Fibroblast of pulmonary artery (primary cell): ENCODE results near the gene PFDN4.

Experiments
- DNase-seq: peaks from one replicate; pipeline ENCODE4 v3.0.0-alpha.2; 2010; ENCODE audit warnings: low read depth
- H3K4me3 ChIP-seq: replicated peaks from 2 replicates; pipeline ENCODE4 v1.5.1; 2011; ENCODE audit warnings: low read depth, mild to moderate bottlenecking, control low read depth, low read length, moderate library complexity
- TF ChIP-seq, protein P1 (sequence below): IDR thresholded peaks from 2 replicates; pipeline ENCODE4 v1.5.1; 2011; ENCODE audit warnings: mild to moderate bottlenecking, control low read depth, low read length, inconsistent platforms; ENCODE audit errors: missing control alignments

Gene PFDN4

DNA sequence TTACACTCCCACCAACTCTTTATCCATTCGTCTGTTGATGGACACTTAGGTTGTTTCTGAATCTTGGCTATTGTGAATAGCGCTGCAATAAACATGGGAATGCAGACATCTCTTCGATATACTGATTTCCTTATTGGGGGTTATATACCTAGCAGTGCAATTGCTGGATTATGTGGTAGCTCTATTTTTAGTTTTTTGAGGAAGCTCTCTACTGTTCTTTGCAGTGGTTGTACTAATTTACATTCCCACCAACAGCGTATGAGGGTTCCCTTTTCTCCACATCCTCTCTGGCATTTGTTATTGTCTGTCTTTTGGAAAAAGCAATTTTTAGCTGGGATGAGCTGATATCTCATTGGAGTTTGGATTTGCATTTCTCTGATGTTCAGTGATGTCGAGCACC lies 4.6 kb upstream of the PFDN4 start:
- DNase-seq: no peak
- no peak overlapping the region for H3K4me3 ChIP-seq
- TF ChIP-seq, protein P1, sequence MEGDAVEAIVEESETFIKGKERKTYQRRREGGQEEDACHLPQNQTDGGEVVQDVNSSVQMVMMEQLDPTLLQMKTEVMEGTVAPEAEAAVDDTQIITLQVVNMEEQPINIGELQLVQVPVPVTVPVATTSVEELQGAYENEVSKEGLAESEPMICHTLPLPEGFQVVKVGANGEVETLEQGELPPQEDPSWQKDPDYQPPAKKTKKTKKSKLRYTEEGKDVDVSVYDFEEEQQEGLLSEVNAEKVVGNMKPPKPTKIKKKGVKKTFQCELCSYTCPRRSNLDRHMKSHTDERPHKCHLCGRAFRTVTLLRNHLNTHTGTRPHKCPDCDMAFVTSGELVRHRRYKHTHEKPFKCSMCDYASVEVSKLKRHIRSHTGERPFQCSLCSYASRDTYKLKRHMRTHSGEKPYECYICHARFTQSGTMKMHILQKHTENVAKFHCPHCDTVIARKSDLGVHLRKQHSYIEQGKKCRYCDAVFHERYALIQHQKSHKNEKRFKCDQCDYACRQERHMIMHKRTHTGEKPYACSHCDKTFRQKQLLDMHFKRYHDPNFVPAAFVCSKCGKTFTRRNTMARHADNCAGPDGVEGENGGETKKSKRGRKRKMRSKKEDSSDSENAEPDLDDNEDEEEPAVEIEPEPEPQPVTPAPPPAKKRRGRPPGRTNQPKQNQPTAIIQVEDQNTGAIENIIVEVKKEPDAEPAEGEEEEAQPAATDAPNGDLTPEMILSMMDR: no peak

DNA sequence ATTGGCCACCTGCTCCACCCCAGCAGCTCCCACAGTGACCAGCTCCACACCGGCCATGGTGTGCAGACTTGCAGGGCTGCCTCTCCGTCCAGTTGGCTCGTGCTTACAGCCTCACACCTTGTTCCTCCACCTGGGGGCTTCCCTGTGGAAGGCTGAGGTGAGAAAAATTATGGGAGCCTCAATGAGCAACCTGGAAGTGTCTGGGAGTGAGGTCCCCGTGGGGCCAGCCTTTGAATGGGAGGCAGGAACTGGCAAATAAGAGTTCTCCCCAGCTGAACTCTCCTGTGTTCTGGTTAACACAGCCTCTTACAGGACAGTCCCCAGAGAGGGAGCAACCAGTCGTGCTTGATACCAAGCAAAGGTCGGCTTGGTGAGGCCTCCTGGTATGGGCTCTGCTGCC lies 3.8 kb upstream of the PFDN4 start:
- TF ChIP-seq, protein P1: no peak
- H3K4me3 ChIP-seq: no peak overlapping the region
- DNase-seq: no peak

DNA sequence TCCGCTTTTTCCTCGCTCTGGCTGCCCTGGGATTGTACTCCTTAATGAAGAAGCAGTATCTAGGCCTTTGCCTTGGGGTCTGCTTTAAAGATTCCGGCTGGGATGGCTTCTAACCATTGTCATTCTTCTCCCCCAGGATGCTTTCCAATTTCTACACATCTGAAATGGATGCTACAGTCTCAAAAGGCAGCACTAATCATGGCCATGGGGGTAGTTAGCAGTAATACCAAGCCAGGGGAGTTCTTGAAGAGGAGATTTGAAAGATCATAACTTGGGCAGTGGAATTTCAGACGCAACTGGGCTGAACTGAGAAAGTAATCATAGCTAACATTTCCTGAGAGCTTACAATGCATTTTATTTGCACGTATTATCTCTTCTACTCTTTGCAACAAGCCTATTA lies 3.4 kb upstream of the PFDN4 start:
- DNase-seq: no peak
- TF ChIP-seq, protein P1: no peak
- H3K4me3 ChIP-seq: no peak overlapping the region

DNA sequence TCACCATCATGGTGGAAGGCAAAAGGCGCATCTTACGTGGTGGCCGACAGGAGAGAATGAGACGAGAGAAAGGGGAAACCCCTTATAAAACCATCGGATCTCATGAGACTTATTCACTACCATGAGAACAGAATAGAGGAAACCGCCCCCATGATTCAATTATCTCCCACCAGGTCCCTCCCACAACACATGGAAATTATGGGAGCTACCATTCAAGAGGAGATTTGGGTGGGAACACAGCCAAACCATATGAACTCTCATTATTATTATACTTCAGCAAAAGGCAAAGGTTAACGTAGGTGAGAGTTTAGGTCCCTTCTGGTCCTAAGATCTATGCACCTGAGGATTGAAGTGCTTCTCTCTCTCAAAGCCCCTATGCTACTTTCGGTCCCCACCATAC lies 2.4 kb upstream of the PFDN4 start:
- TF ChIP-seq, protein P1: no peak
- H3K4me3 ChIP-seq: no peak overlapping the region
- DNase-seq: no peak

DNA sequence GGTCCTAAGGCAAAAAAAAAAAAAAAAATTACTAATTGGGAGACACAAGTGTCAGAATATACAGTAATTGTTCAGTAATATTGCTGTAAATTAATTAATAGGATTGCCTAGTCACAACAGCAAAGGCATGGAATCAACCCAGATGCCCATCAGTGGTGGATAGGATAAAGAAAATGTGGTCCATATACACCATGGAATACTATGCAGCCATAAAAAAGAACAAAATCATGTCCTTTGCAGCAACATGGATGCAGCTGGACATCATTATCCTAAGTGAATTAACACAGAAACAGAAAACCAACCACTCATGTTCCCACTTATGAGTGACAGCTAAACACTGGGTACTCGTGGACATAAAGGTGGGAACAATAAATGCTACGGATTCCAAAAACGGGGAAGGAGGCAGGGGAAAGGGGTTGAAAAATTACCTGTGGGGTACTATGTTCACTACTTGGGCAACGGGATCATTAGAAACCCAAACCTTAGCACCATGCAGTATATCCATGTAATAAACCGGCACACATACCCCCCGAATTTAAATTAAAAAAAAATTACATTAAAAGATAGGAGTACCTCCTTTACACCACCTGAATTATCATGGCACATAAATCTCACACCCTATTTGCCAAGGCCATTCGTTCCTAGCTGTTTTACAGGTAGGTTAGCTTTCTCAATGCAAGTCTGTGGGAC lies 689 bp upstream of the PFDN4 start:
- TF ChIP-seq, protein P1: no peak
- DNase-seq: no peak
- H3K4me3 ChIP-seq: peak overlapping the region; percentile 89

DNA sequence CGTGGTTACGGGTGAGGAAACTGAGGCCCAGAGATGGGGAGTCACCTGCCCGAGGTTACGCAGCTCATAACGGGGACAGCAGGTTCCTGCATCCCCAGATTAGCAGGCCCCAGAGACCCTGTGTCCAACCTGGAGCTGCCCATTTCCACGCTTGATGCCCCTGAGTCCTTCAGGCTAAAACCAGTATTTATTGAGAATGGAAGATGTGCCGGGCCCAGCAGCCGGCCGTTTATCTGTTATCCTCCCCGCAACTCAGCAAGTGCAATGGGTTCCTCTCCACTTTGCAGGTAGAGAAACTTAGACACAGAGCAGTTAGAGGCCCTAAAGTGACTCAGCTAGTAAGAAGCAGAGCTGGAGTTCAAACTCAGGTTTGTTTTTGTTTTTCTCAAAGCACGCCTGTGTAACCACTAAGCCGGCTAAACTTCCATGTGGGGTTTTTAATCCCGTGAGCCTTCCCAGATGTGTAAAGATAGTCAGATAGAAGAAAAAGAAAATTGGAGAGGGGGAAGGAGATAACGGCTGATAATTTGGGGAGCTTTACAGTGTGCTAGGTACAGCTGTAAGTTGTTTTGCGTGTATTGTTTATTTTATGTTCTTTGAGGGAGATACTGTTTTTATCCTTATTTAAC lies 775 bp downstream of the PFDN4 start:
- DNase-seq: peak; percentile 32
- TF ChIP-seq, protein P1: no peak
- H3K4me3 ChIP-seq: peak overlapping the region; percentile 89
